Type B pancreatic cell (in vitro differentiated cells): Measurements from ENCODE around the gene GPR18. TPM values are rescaled to one million over a fixed set of nuclear protein-coding genes. Genes with fewer than 3 reads are reported as not detected.

Source experiments
- DNase-seq: peaks from one replicate; pipeline ENCODE4 v3.0.0; 2021; ENCODE audit warnings: mixed read lengths; ENCODE audit not compliant: unreplicated experiment; ENCODE audit errors: extremely low spot score
- H3K27ac Mint-ChIP-seq: 2 replicates; pipeline ENCODE4 v1.8.0; 2021; ENCODE audit warnings: mild to moderate bottlenecking, mixed read lengths
- H3K27me3 Mint-ChIP-seq: 2 replicates; pipeline ENCODE4 v1.8.0; 2021; ENCODE audit warnings: mixed read lengths
- H3K36me3 Mint-ChIP-seq: 2 replicates; pipeline ENCODE4 v1.8.0; 2021; ENCODE audit warnings: mixed read lengths
- H3K4me1 Mint-ChIP-seq: one replicate; pipeline ENCODE4 v1.8.0; 2021; ENCODE audit warnings: mixed read lengths; ENCODE audit not compliant: unreplicated experiment
- H3K4me3 Mint-ChIP-seq: 2 replicates; pipeline ENCODE4 v1.8.0; 2021; ENCODE audit warnings: mild to moderate bottlenecking, mixed read lengths
- H3K9me3 Mint-ChIP-seq: 2 replicates; pipeline ENCODE4 v1.8.0; 2021; ENCODE audit warnings: mixed read lengths
- total RNA-seq: library from RNA; stranded (reverse); gene quantifications from 2 replicates; pipeline ENCODE4 v1.2.1, GENCODE V29; 2021; ENCODE audit warnings: low replicate concordance
- TF ChIP-seq, protein P1 (sequence below): fragments of 200-600 bp; sonication (generic); conservative IDR thresholded peaks from 2 replicates; pipeline ENCODE4 v1.5.0; 2021; ENCODE audit warnings: antibody characterized with exemption, mild to moderate bottlenecking

The GPR18 gene
- total RNA-seq, 1 donor from 2014 or later: not detected

DNA sequence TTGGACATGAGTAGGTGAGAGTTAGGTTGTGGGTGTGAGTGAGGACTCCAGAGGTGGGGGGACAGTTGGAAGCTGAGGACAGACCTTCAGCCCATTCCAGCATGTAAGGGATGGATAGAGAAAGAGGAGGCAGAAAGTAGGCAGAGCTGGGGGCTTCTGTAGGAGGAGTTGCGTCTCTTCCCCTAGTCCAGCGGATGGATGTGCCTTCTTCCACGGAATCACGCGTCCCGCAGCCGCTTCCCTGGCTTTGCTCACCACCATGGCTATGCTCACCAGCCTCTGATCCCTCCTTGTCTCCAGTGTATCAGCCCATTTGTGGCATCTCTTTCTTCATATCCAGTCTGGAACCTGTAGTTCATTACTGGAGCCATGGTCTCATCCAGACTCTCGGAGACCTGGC lies 52.0 kb downstream of the GPR18 start:
- DNase-seq: no peak
- peaks cover 53% of the 10 kb centered on the region for H3K36me3 Mint-ChIP-seq
- H3K27me3 Mint-ChIP-seq: no peaks in the 10 kb centered on the region
- H3K27ac Mint-ChIP-seq: peak overlapping the region; percentile 66
- TF ChIP-seq, protein P1, sequence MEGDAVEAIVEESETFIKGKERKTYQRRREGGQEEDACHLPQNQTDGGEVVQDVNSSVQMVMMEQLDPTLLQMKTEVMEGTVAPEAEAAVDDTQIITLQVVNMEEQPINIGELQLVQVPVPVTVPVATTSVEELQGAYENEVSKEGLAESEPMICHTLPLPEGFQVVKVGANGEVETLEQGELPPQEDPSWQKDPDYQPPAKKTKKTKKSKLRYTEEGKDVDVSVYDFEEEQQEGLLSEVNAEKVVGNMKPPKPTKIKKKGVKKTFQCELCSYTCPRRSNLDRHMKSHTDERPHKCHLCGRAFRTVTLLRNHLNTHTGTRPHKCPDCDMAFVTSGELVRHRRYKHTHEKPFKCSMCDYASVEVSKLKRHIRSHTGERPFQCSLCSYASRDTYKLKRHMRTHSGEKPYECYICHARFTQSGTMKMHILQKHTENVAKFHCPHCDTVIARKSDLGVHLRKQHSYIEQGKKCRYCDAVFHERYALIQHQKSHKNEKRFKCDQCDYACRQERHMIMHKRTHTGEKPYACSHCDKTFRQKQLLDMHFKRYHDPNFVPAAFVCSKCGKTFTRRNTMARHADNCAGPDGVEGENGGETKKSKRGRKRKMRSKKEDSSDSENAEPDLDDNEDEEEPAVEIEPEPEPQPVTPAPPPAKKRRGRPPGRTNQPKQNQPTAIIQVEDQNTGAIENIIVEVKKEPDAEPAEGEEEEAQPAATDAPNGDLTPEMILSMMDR: no peak
- peaks cover 60% of the 10 kb centered on the region for H3K4me1 Mint-ChIP-seq
- H3K4me3 Mint-ChIP-seq: peak overlapping the region; percentile 57
- H3K9me3 Mint-ChIP-seq: no peaks in the 10 kb centered on the region

DNA sequence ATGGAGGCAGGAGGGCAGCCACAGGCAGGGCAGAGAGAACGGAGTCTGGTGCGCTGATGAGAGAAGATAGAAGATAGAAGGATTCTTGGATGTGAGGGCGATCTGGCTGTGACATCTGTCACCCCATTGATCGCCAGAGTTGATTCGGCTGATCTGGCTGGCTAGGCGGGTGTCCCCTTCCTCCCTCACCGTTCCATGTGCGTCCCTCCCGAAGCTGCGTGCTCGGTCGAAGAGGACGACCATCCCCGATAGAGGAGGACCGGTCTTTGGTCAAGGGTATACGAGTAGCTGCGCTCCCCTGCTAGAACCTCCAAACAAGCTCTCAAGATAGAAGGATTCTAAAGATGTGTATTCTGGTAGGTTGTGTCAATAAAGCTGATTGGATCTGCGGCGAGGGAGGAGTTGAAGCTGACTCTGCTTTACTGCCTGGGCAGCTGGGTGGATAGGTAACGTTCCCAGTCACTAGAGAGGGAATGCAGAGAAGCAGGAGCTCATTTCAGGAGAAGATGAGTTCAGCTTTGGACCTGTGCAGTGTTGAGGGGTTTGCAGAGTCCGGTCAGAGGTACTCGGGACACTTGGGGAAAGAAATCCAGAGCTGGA lies 52.5 kb downstream of the GPR18 start:
- H3K36me3 Mint-ChIP-seq: peaks cover 53% of the 10 kb centered on the region
- no peak for DNase-seq
- peak overlapping the region; percentile 66 for H3K27ac Mint-ChIP-seq
- H3K9me3 Mint-ChIP-seq: no peaks in the 10 kb centered on the region
- TF ChIP-seq, protein P1: no peak
- H3K4me1 Mint-ChIP-seq: peaks cover 61% of the 10 kb centered on the region
- no peaks in the 10 kb centered on the region for H3K27me3 Mint-ChIP-seq
- peak overlapping the region; percentile 57 for H3K4me3 Mint-ChIP-seq

Other genes starting within 250 kb of the GPR18 start
- 66.0 and 77.2 TPM in 2 replicates for gene UBAC2, start 57.5 kb downstream of the GPR18 start, total RNA-seq
- not detected in 2 replicates for gene GPR183, start 49.0 kb upstream of the GPR18 start, total RNA-seq
- 113 and 168 TPM in 2 replicates for gene TM9SF2, start 243.1 kb upstream of the GPR18 start, total RNA-seq